Raji (cell line): Measurements from ENCODE around the gene ITGA1.

ENCODE experiments used
- POLR2A ChIP-seq: IDR thresholded peaks from 2 replicates; pipeline ENCODE4 v1.6.1; 2011; ENCODE audit warnings: low read depth, low read length, control low read depth; ENCODE audit not compliant: insufficient read depth

ITGA1 gene

GRCh38 chr5:52924456-52924855 is 136.7 kb downstream of the ITGA1 start:
- TF ChIP-seq POLR2A = no peak

GRCh38 chr5:52925001-52925400 is 137.3 kb downstream of the ITGA1 start:
- TF ChIP-seq POLR2A = no peak

GRCh38 chr5:52928689-52929088 is 141.0 kb downstream of the ITGA1 start:
- TF ChIP-seq POLR2A = no peak

GRCh38 chr5:52938226-52938625 is 150.5 kb downstream of the ITGA1 start:
- no peak for TF ChIP-seq POLR2A

GRCh38 chr5:52943285-52943684 is 155.6 kb downstream of the ITGA1 start:
- TF ChIP-seq POLR2A = no peak

GRCh38 chr5:52943808-52944207 is 156.1 kb downstream of the ITGA1 start:
- no peak for TF ChIP-seq POLR2A

GRCh38 chr5:52945040-52945439 is 157.3 kb downstream of the ITGA1 start:
- no peak for TF ChIP-seq POLR2A

GRCh38 chr5:52947208-52947607 is 159.5 kb downstream of the ITGA1 start:
- no peak for TF ChIP-seq POLR2A

GRCh38 chr5:52947851-52948250 is 160.1 kb downstream of the ITGA1 start:
- no peak for TF ChIP-seq POLR2A

GRCh38 chr5:52948418-52949076 is 160.8 kb downstream of the ITGA1 start:
- TF ChIP-seq POLR2A = no peak

GRCh38 chr5:52950686-52951085 is 163.0 kb downstream of the ITGA1 start:
- no peak for TF ChIP-seq POLR2A

GRCh38 chr5:52952483-52952882 is 164.8 kb downstream of the ITGA1 start:
- no peak for TF ChIP-seq POLR2A

- no peak for TF ChIP-seq POLR2A
Observed at GRCh38 chr5:52956014-52956413, 168.3 kb downstream of the ITGA1 start.

GRCh38 chr5:52956915-52957747 is 169.4 kb downstream of the ITGA1 start:
- TF ChIP-seq POLR2A = no peak

- no peak for TF ChIP-seq POLR2A
Observed at GRCh38 chr5:52961274-52961681, 173.6 kb downstream of the ITGA1 start.

- TF ChIP-seq POLR2A = no peak
Observed at GRCh38 chr5:52963636-52964035, 175.9 kb downstream of the ITGA1 start.
